K562 (cell line): ENCODE measurements around the gene ANKS1B. TPM values are rescaled to one million over a fixed set of nuclear protein-coding genes. Genes with fewer than 3 reads are reported as not detected.
"Not testable (repeated sequence)": the region's sequence is repeated elsewhere in the genome, so short reads cannot be mapped to it uniquely, and the experiment has no call there.

Source experiments
- ATAC-seq: fragments of 200-7000 bp; cut with Tn5 transposase; 3 replicates; pipeline ENCODE4 v1.9.1; 2020; ENCODE audit warnings: moderate library complexity
- BruUV-seq: library from RNA; stranded (reverse); fragments of 400-500 nt; replicated peaks from 2 replicates; lab custom pipeline; 2021; lab: Mats Ljungman, UMichigan
- CTCF ChIA-PET: fragments of 300-600 bp; formaldehyde crosslinking; extraction: SDS; loops from one replicate; lab custom pipeline; 2021; ENCODE audit warnings: low intra/inter-chr PET ratio; lab: Yijun Ruan, JAX
- POLR2A ChIA-PET: fragments of 300-600, 350-650 bp; sonication (Branson Sonifier 250); formaldehyde crosslinking; extraction: SDS; loops from one replicate; lab custom pipeline; 2021; ENCODE audit warnings: antibody characterized with exemption, inconsistent platforms; lab: Yijun Ruan, JAX
- DNase-seq, 4 experiments: peaks; one replicate each; pipeline versions ENCODE4 v3.0.0 to v3.0.0-alpha.2; 2011 to 2018; ENCODE audit warnings: low spot score in 3 of 4, mixed read lengths in 3 of 4; ENCODE audit errors: extremely low read depth in 1 of 4
- FAIRE-seq: peaks from 2 replicates; lab custom pipeline; 2011; peaks lifted over from hg19 to GRCh38; lab: Jason Lieb, UNC
- H2AFZ ChIP-seq: 2 replicates; pipeline ENCODE4 v1.6.0; 2011; ENCODE audit warnings: low read depth, low read length, control low read depth, inconsistent platforms
- H3K27ac ChIP-seq: fragments of 200-600 bp; 3 replicates; pipeline ENCODE4 v1.8.0; 2011; ENCODE audit warnings: low read depth, mild to moderate bottlenecking, control low read depth, inconsistent platforms, low read length, moderate library complexity, mixed read lengths; ENCODE audit errors: extremely low read depth
- H3K27me3 ChIP-seq, 2 experiments: fragments of 300-600 bp in 1 of 2; 2 replicates in 1 of 2; 3 replicates in 1 of 2; pipeline versions ENCODE4 v1.6.0 to v1.8.0; 2011; ENCODE audit warnings: inconsistent platforms in 2 of 2, low read length in 2 of 2, mild to moderate bottlenecking in 1 of 2, mixed read lengths in 1 of 2, moderate library complexity in 1 of 2; ENCODE audit not compliant: control insufficient read depth in 2 of 2, insufficient read depth in 2 of 2
- H3K36me3 ChIP-seq: fragments of 300-600 bp; 3 replicates; pipeline ENCODE4 v1.8.0; 2011; ENCODE audit warnings: mild to moderate bottlenecking, low read length, inconsistent platforms; ENCODE audit not compliant: control insufficient read depth, insufficient read depth
- H3K4me1 ChIP-seq, 2 experiments: fragments of 200-600 bp in 1 of 2; replicated peaks in 1 of 2; 2 replicates in 1 of 2; 3 replicates in 1 of 2; pipeline versions ENCODE4 v1.5.1 to v1.8.0; 2011; ENCODE audit warnings: inconsistent platforms in 2 of 2, low read length in 2 of 2, mild to moderate bottlenecking in 1 of 2, mixed read lengths in 1 of 2, moderate library complexity in 1 of 2; ENCODE audit not compliant: control insufficient read depth in 2 of 2, insufficient read depth in 2 of 2
- H3K4me2 ChIP-seq: 2 replicates; pipeline ENCODE4 v1.6.1; 2011; ENCODE audit warnings: low read length, control low read depth, inconsistent platforms, mixed read lengths; ENCODE audit not compliant: insufficient read depth
- H3K4me3 ChIP-seq: fragments of 200-600 bp; sonication (generic), shearing (Covaris generic); 2 replicates; pipeline ENCODE4 v1.5.1; 2016; ENCODE audit warnings: control low read depth, inconsistent platforms
- H3K79me2 ChIP-seq: fragments of 200-600 bp; 3 replicates; pipeline ENCODE4 v1.8.0; 2011; ENCODE audit warnings: low read length, inconsistent platforms; ENCODE audit not compliant: control insufficient read depth, insufficient read depth
- H3K9ac ChIP-seq, 2 experiments: 2 replicates each; pipeline versions ENCODE4 v1.6.0 to v1.6.1; 2011; ENCODE audit warnings: low read depth in 2 of 2, low read length in 2 of 2, control low read depth in 1 of 2, inconsistent platforms in 1 of 2, mild to moderate bottlenecking in 1 of 2, mixed read lengths in 1 of 2; ENCODE audit not compliant: insufficient read depth in 1 of 2
- H3K9me1 ChIP-seq: one replicate; pipeline ENCODE4 v1.6.0; 2011; ENCODE audit warnings: inconsistent platforms, mild to moderate bottlenecking, low read length, moderate library complexity; ENCODE audit not compliant: control insufficient read depth, insufficient read depth
- H3K9me3 ChIP-seq: replicated peaks from 2 replicates; pipeline ENCODE4 v1.5.1; 2011; ENCODE audit warnings: low read depth, low read length, inconsistent platforms; ENCODE audit not compliant: control insufficient read depth, insufficient read depth
- H4K20me1 ChIP-seq: replicated peaks from 2 replicates; pipeline ENCODE4 v1.6.1; 2011; ENCODE audit warnings: low read length, inconsistent platforms, mixed read lengths; ENCODE audit not compliant: control insufficient read depth, insufficient read depth
- E2F3 ChIP-seq: fragments of 250-450 bp; sonication (Bioruptor Pico); IDR thresholded peaks from 2 replicates; pipeline ENCODE4 v1.4.0; 2020; ENCODE audit warnings: mild to moderate bottlenecking
- MED1 ChIP-seq: sonication (generic); formaldehyde crosslinking; IDR thresholded peaks from 2 replicates; pipeline ENCODE4 v1.8.1; 2023; ENCODE audit warnings: missing genetic modification reagents, borderline replicate concordance
- NFIX ChIP-seq: fragments of 250-450 bp; sonication (Bioruptor Pico); IDR thresholded peaks from 2 replicates; pipeline ENCODE4 v1.4.0; 2020; ENCODE audit warnings: low read depth, mild to moderate bottlenecking, moderate library complexity
- NFXL1 ChIP-seq: fragments of 450-650 bp; formaldehyde crosslinking; IDR thresholded peaks from 2 replicates; pipeline ENCODE4 v1.4.0; 2021; ENCODE audit warnings: mild to moderate bottlenecking
- OTX1 ChIP-seq: fragments of 450-650 bp; formaldehyde crosslinking; IDR thresholded peaks from 2 replicates; pipeline ENCODE4 v1.4.0; 2022; ENCODE audit warnings: mild to moderate bottlenecking
- PHTF2 ChIP-seq: fragments of 250-450 bp; sonication (Bioruptor Pico); IDR thresholded peaks from 2 replicates; pipeline ENCODE4 v1.5.0; 2021; ENCODE audit warnings: mild to moderate bottlenecking
- ZBTB40 ChIP-seq, 2 experiments: fragments of 450-650 bp in 1 of 2; sonication (generic) in 1 of 2; formaldehyde crosslinking in 1 of 2; IDR thresholded peaks; 2 replicates each; pipeline versions ENCODE4 v1.7.1 to v1.9.0; 2016 to 2022; ENCODE audit warnings: inconsistent platforms in 1 of 2, mild to moderate bottlenecking in 1 of 2, missing genetic modification reagents in 1 of 2
- ZC3H11A ChIP-seq: IDR thresholded peaks from 2 replicates; pipeline ENCODE4 v1.6.1; 2012; ENCODE audit warnings: low read depth, low read length, improper control_type of control experiment
- WGBS: fragments of 100-300 bp; shearing (Covaris generic); methylation state at CpG from one replicate; pipeline ENCODE4 v1.1.6; 2016; ENCODE audit warnings: low coverage, mixed read lengths; ENCODE audit not compliant: insufficient coverage; ENCODE audit errors: missing lambda C conversion rate; 5-methylcytosine and 5-hydroxymethylcytosine counted together
- in situ Hi-C: fragments of 300-500 bp; cut with MboI; formaldehyde crosslinking; loops from 4 replicates; pipeline ENCODE4 v1.15.0; 2018; ENCODE audit warnings: inconsistent platforms, mixed read lengths
- intact Hi-C: fragments of 100-400 bp; cut with micrococcal nuclease; formaldehyde crosslinking; loops from 2 replicates; pipeline ENCODE4 v1.14.2; 2022
- polyA plus RNA-seq, 8 experiments: library from polyadenylated mRNA; depleted of rRNA in 4 of 8; stranded (reverse) in 5 of 8; unstranded in 3 of 8; fragments of >200 nt; fragmentation: Nextera tagmentation in 2 of 8; fragmentation: Illumina TruSeq in 1 of 8; extraction: Ambion mirVana in 2 of 8; extraction: Trizol in 1 of 8; gene quantifications; 2 replicates each; pipeline versions ENCODE4 v1.2.1 to v1.2.3, GENCODE V29; 2011 to 2014; ENCODE audit warnings: inconsistent platforms in 1 of 8, missing spikeins in 1 of 8
- total RNA-seq, 7 experiments: library from RNA; depleted of rRNA in 6 of 7; stranded (reverse); fragments of >200 nt in 6 of 7; fragmentation: Illumina TruSeq in 2 of 7; extraction: Trizol in 2 of 7; gene quantifications; 2 replicates each; pipeline versions ENCODE4 v1.2.1 to v1.2.3, GENCODE V29; 2011 to 2021; ENCODE audit warnings: low replicate concordance in 1 of 7

The ANKS1B gene
- total and polyA plus RNA-seq, 9 of the 15 experiments (the other 6 are each of a cell fraction or from before 2014, with no cell fraction given) = 0.04 to 0.47 (median 0.28) TPM; not detected in 4

- CTCF ChIA-PET = no interaction called here
- Histone ChIP-seq H3K4me2 (no peak overlapping the region), H3K9me1 (no peaks in the 10 kb centered on the region), H3K9me3 (no peaks in the 10 kb centered on the region; the same call in 1 of the 2 replicates), H3K27ac (no peak overlapping the region), H3K4me3 (no peak overlapping the region), H4K20me1 (no peaks in the 10 kb centered on the region), H3K4me1 (no peaks in the 10 kb centered on the region), H3K9ac (no peak overlapping the region), H3K27me3 (no peaks in the 10 kb centered on the region), H3K36me3 (no peaks in the 10 kb centered on the region), H2AFZ (no peak overlapping the region), H3K79me2 (no peaks in the 10 kb centered on the region)
- TF ChIP-seq OTX1 (no peak), ZC3H11A (no peak), NFXL1 (no peak), NFIX (no peak), ZBTB40 (IDR thresholded peaks at IDR 0.05) (no peak), ZBTB40 (CRISPR knock-in tag; IDR thresholded peaks at IDR 0.05) (no peak), MED1 (CRISPR knock-in tag) (no peak), E2F3 (CRISPR knock-in tag) (no peak), PHTF2 (CRISPR knock-in tag) (no peak)
- no peak for FAIRE-seq
- ATAC-seq = no peak
- 3% methylated on average over 2 of the region's 2 CpGs for WGBS
- in situ Hi-C loops = no loop called here
- intact Hi-C loops = no loop called here
- no peak for DNase-seq
- POLR2A ChIA-PET = no interaction called here
- no TSS peak for BruUV-seq
Observed at GRCh38 chr12:99800605-99801004, 184.1 kb downstream of the ANKS1B start.

- intact Hi-C loops, BruUV-seq, H3K9me3 ChIP-seq, H2AFZ ChIP-seq, H3K79me2 ChIP-seq, ATAC-seq, H4K20me1 ChIP-seq, H3K9me1 ChIP-seq, H3K4me2 ChIP-seq, H3K36me3 ChIP-seq, CTCF ChIA-PET, H3K9ac ChIP-seq, FAIRE-seq, DNase-seq, H3K4me1 ChIP-seq, H3K27me3 ChIP-seq, in situ Hi-C loops, H3K4me3 ChIP-seq, H3K27ac ChIP-seq: not testable (repeated sequence)
- POLR2A ChIA-PET = interaction anchor here (0.8 kb wide), 1 partner anchor 8 kb away, joined by 3 read pairs; no protein-coding TSS in a partner anchor
- 0% methylated on average over 3 of the region's 4 CpGs for WGBS
Observed at GRCh38 chr12:99797931-99798330, 186.8 kb downstream of the ANKS1B start.
